Muscle of leg (tissue), 11 donors: ENCODE results near the gene RTN4R. TPM values are rescaled to one million over a fixed set of nuclear protein-coding genes. Genes with fewer than 3 reads are reported as not detected.
A peak's percentile ranks its signal among the peaks of the same experiment; 100 is the strongest.
"Not testable (repeated sequence)": the region's sequence is repeated elsewhere in the genome, so short reads cannot be mapped to it uniquely, and the experiment has no call there.

Experiments
- DNase-seq: peaks from one replicate; pipeline ENCODE4 v3.0.0; 2013
- H3K27ac ChIP-seq: one replicate; pipeline ENCODE4 v1.5.1; 2013; ENCODE audit warnings: mild to moderate bottlenecking, low read length, control low read depth
- H3K27me3 ChIP-seq: one replicate; pipeline ENCODE4 v1.6.1; 2013; ENCODE audit warnings: low read length; ENCODE audit not compliant: control insufficient read depth, insufficient read depth
- H3K36me3 ChIP-seq: one replicate; pipeline ENCODE4 v1.6.1; 2013; ENCODE audit warnings: low read length; ENCODE audit not compliant: control insufficient read depth, insufficient read depth
- H3K4me1 ChIP-seq: one replicate; pipeline ENCODE4 v1.6.1; 2013; ENCODE audit warnings: low read length; ENCODE audit not compliant: control insufficient read depth, insufficient read depth
- H3K4me3 ChIP-seq: one replicate; pipeline ENCODE4 v1.5.1; 2013; ENCODE audit warnings: low read length, control low read depth
- H3K9me3 ChIP-seq: replicated peaks from 2 replicates; pipeline ENCODE4 v1.6.1; 2013; ENCODE audit warnings: low read depth, low read length; ENCODE audit not compliant: control insufficient read depth
- WGBS: methylation state at CpG from one replicate; pipeline ENCODE4 v1.1.5; 2013; ENCODE audit warnings: missing lambda C conversion rate; ENCODE audit not compliant: insufficient coverage; 5-methylcytosine and 5-hydroxymethylcytosine counted together
- polyA plus RNA-seq, 8 donors: library from polyadenylated mRNA; unstranded; fragments of 120-200 nt; gene quantifications; one replicate each; pipeline versions ENCODE4 v1.2.1 to v1.2.3, GENCODE V29; 2013; ENCODE audit warnings: inconsistent platforms in 1 of 8, low replicate concordance in 1 of 8; ENCODE audit not compliant: insufficient read length in 8 of 8, insufficient read depth in 1 of 8
- total RNA-seq: library from RNA; stranded (reverse); fragments of 120-200 nt; gene quantifications from one replicate; pipeline ENCODE4 v1.2.4, GENCODE V29; 2013

RTN4R gene
- total and polyA plus RNA-seq, 9 donors: 7.3 to 19.0 (median 13.5) TPM

GRCh38 chr22:20279662-20280134 lies 11.6 kb upstream of the RTN4R start:
- no peaks in the 10 kb centered on the region for H3K36me3 ChIP-seq
- no peak overlapping the region for H3K27ac ChIP-seq
- H3K4me3 ChIP-seq: no peak overlapping the region
- WGBS: 69% methylated on average over 14 of the region's 15 CpGs
- H3K9me3 ChIP-seq: no peaks in the 10 kb centered on the region
- H3K27me3 ChIP-seq: no peaks in the 10 kb centered on the region
- H3K4me1 ChIP-seq: peaks cover 14% of the 10 kb centered on the region
- DNase-seq: no peak

GRCh38 chr22:20278726-20279490 lies 10.8 kb upstream of the RTN4R start:
- 80% methylated on average over 1 of the region's 22 CpGs for WGBS

GRCh38 chr22:20277936-20278635 lies 10.0 kb upstream of the RTN4R start:
- H3K4me1 ChIP-seq: peaks cover 24% of the 10 kb centered on the region
- DNase-seq, H3K27ac ChIP-seq, H3K27me3 ChIP-seq, H3K9me3 ChIP-seq, H3K4me3 ChIP-seq, H3K36me3 ChIP-seq: not testable (repeated sequence)
- 85% methylated on average over 10 of the region's 18 CpGs for WGBS

More at GRCh38 chr22:20278726-20279490, 10.8 kb upstream of the RTN4R start:
- not testable (repeated sequence) for H3K27ac ChIP-seq, H3K27me3 ChIP-seq, DNase-seq, H3K4me3 ChIP-seq, H3K9me3 ChIP-seq, H3K36me3 ChIP-seq
- peaks cover 21% of the 10 kb centered on the region for H3K4me1 ChIP-seq

GRCh38 chr22:20276468-20276867 lies 8.3 kb upstream of the RTN4R start:
- Histone ChIP-seq H3K4me1 (peaks cover 40% of the 10 kb centered on the region), H3K27ac (no peak overlapping the region), H3K9me3 (no peaks in the 10 kb centered on the region), H3K27me3 (no peaks in the 10 kb centered on the region), H3K4me3 (no peak overlapping the region), H3K36me3 (no peaks in the 10 kb centered on the region)
- no peak for DNase-seq
- 76% methylated on average over 7 of the region's 7 CpGs for WGBS

- H3K9me3 ChIP-seq: no peaks in the 10 kb centered on the region
- H3K27ac ChIP-seq: no peak overlapping the region
- no peaks in the 10 kb centered on the region for H3K27me3 ChIP-seq
- no peak overlapping the region for H3K4me3 ChIP-seq
- WGBS: 91% methylated on average over 7 of the region's 13 CpGs
- DNase-seq: no peak
- no peaks in the 10 kb centered on the region for H3K36me3 ChIP-seq
- H3K4me1 ChIP-seq: peaks cover 44% of the 10 kb centered on the region
Measured at GRCh38 chr22:20275836-20276235, 7.7 kb upstream of the RTN4R start.

GRCh38 chr22:20275325-20275724 lies 7.2 kb upstream of the RTN4R start:
- DNase-seq, H3K27ac ChIP-seq, H3K4me3 ChIP-seq, H3K36me3 ChIP-seq, H3K9me3 ChIP-seq, H3K27me3 ChIP-seq: not testable (repeated sequence)
- WGBS: no CpG with 5 or more reads among the region's 7 CpGs
- H3K4me1 ChIP-seq: peaks cover 47% of the 10 kb centered on the region

GRCh38 chr22:20274374-20274773 lies 6.3 kb upstream of the RTN4R start:
- not testable (repeated sequence) for H3K4me3 ChIP-seq, H3K27me3 ChIP-seq, H3K36me3 ChIP-seq, H3K9me3 ChIP-seq, DNase-seq
- Histone ChIP-seq H3K4me1 (peaks cover 51% of the 10 kb centered on the region), H3K27ac (peak overlapping the region; percentile 77)
- WGBS: 69% methylated on average over 7 of the region's 10 CpGs

- H3K4me3 ChIP-seq: no peak overlapping the region
- no peaks in the 10 kb centered on the region for H3K36me3 ChIP-seq
- 22% methylated on average over 10 of the region's 12 CpGs for WGBS
- DNase-seq: peak; percentile 72
- H3K4me1 ChIP-seq: peaks cover 52% of the 10 kb centered on the region
- peak overlapping the region; percentile 77 for H3K27ac ChIP-seq
- H3K9me3 ChIP-seq: no peaks in the 10 kb centered on the region
- no peaks in the 10 kb centered on the region for H3K27me3 ChIP-seq
Measured at GRCh38 chr22:20273758-20274181, 5.7 kb upstream of the RTN4R start.

GRCh38 chr22:20272700-20273099 lies 4.6 kb upstream of the RTN4R start:
- H3K9me3 ChIP-seq: no peaks in the 10 kb centered on the region
- no peaks in the 10 kb centered on the region for H3K27me3 ChIP-seq
- WGBS: 90% methylated on average over 10 of the region's 13 CpGs
- H3K27ac ChIP-seq: peak overlapping the region; percentile 77
- DNase-seq: no peak
- H3K36me3 ChIP-seq: no peaks in the 10 kb centered on the region
- H3K4me1 ChIP-seq: peaks cover 56% of the 10 kb centered on the region
- H3K4me3 ChIP-seq: no peak overlapping the region

GRCh38 chr22:20272174-20272573 lies 4.1 kb upstream of the RTN4R start:
- Histone ChIP-seq H3K9me3 (no peaks in the 10 kb centered on the region), H3K4me3 (no peak overlapping the region), H3K27me3 (no peaks in the 10 kb centered on the region), H3K36me3 (no peaks in the 10 kb centered on the region), H3K4me1 (peaks cover 61% of the 10 kb centered on the region), H3K27ac (no peak overlapping the region)
- WGBS: 86% methylated on average over 8 of the region's 9 CpGs
- DNase-seq: no peak
